GM19372 (cell line): ENCODE results near the gene PRR7.

Experiments used
- ATAC-seq: cut with Tn5 transposase; IDR thresholded peaks from one replicate; pipeline ENCODE4 v1.9.1; 2021; ENCODE audit warnings: mild to moderate bottlenecking, low read depth, moderate library complexity; ENCODE audit not compliant: unreplicated experiment

The PRR7 gene

DNA sequence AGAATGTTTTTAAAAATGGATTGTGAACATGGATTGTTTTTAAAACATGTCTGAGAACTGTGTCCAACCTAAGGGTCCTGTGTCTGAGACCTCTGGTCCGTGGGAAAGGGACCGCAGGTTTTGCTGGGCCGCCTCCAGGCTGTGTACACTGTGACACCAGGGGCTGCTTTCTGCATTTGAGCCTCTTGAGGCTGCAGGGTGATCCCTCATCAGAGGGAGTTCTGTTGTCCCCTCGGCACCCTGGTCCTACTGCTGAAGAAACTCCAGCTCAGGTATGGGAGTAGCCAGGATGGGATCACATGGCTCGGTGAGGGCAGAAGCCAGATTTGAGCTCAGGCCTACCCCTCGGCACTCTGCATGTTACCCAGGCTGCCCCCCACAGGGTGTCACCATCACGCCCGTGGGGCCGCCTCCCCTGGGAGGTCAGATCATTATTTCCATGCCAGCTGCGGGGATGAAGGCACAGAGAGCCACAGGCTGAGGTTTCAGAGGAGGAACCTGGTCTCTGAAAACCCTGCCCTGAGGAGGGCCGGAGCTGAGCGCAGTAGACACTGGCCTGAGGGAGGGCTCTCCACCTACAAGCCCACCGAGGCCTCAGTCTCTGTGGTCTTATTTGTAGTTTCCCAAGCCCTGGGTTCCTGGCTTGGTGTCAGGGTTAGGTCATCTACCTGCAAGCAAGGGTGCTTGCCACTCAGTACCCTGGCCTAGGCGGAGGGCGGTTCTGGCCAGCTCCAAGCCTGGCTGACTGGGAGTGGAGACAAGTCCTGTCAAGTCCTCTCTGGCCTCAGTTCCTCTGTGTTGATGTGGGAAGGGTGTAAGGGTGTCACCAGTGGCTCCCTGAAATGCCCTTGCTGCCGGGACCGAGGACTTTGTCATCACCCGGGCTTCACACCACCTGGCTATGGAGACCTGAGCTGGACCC lies 2.8 kb downstream of the PRR7 start:
- ATAC-seq, result no peak

DNA sequence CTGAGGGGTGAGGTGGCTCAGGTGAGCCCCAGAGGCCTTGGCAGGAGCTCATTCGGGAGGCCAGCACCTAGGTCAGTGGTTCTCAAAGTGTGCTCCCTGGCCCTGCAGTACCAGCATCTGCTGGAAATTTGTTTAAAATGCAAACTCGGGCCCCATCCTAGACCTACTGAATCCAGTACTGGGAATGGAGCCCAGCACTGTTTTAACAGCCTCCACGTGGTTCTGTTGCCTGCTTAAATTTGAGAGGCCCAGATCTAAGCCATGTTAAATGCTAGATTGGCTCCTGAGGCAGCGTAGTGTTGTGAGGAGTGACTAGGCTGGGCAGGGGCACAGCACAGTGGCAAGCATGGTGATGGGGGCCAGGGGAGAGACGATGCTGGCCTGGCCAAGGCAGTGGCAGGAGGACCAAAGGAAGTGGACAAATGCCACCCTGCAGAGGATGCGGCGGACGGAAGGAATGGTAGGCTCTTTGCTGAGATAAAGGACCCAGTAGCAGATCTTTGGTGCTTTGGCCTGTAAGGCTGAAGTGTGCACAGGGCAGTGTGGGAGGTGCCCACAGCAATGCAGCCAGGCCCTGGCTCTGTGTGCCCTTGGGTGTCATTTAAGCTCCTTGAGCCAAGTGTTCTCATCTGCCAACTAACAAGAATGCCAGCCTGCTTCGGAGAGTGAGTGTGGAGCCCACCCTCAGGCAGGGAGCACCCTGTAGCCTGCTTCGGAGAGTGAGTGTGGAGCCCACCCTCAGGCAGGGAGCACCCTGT lies 4.2 kb downstream of the PRR7 start:
- ATAC-seq, result no peak

DNA sequence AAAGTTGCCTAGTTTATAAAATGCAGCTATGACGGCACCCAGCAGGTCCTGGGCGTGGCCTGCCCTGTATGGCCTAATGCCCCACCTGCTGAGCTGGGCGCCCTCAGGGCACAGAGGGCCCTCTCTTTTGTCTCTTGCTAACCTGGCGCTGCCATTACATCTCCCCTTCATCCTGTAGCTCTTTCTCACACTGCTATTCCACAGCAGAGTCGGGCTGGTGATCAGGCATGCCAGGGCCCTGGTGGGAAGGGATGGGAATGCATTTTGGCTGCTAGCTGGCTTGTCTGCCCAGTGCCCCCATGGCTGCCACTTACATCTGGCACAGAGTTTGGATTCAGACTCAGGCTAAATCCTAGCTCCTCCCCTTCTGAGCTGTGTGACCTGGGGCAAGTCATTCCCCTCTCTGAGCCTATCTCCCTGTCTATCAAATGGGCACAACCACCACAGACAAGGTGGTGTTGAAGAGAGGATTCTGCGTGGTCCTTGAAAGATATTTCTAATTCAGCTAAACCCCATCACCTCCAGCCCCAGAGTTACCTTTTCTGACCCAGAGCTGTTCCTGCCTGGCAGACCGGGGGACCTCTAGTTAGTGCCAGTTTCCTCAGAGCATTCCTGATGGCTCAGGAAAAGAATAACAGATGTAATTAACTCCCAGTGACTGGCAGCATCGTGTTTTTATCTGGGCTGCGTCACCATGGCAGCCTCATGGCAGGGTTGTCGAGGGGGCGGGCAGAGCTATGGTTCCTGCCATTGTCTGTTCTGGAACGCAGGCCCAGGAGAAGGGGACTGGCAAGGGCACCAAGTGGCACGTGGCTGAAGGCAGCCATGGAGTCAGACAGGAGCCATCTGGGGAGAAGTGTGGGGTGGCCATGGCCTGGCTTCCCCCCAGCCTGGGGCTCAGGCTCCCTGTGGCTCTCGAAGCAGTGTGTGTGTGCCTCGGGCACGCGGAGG lies 6.3 kb downstream of the PRR7 start:
- ATAC-seq, result no peak

DNA sequence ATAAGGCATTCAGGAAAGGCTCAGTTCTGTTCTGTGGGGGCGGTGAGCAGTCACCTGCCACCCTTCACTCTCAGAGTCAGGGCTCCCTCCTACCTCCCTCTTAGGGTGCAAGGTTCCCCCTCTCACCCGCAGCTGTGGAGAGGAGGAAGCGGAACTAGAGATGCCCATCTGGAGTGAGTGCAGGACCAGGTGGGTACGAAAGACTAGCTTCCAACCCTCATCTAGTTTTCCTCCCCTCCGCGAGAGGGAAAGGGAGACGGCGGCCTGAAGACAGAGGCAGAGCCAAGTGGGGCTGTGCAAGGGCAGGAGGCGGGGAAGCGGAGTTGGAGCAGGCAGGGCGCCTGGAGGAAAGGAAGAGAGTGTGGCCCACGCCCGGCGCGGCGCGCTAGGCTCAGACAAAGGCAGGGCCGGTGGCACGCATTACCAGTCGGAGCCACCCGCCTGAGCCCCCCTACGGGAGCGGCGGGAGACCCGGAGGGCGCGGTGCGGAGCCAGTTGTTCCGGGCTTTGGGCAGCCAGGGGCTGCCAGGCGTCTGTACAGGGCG lies 7.3 kb downstream of the PRR7 start:
- ATAC-seq, result no peak

DNA sequence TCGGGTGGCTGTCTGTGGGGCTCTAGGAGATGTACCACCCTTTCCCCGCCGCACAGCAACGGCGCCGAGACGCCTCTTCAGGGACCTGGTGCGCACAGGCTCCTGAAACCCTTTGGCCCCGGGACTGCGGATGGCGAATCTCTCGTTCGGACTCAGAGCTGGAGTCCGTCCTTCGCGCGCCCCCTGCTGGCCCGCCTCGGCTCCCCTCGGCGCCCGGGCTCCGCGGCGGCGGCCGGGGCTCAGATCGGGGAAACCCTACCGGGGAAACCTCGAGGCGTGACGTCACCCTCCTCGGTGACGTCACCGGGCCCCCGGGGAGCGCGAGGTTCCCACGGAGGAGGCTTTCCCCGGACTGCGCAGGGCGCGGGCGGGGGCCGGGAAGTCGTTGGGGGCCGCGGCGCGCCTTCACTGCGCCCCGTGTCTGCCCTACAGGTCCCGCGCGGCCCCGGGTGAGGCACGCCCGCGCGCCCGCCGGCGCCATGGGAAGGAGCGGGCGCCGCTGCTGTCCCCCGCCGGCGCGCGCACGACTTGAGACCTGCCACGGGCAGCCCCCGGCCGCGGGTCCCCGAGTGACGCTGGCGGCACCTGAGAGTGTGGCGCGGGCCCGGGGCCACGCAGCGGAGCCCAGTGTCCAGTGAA lies 7.9 kb downstream of the PRR7 start:
- peak; percentile 46 for ATAC-seq

DNA sequence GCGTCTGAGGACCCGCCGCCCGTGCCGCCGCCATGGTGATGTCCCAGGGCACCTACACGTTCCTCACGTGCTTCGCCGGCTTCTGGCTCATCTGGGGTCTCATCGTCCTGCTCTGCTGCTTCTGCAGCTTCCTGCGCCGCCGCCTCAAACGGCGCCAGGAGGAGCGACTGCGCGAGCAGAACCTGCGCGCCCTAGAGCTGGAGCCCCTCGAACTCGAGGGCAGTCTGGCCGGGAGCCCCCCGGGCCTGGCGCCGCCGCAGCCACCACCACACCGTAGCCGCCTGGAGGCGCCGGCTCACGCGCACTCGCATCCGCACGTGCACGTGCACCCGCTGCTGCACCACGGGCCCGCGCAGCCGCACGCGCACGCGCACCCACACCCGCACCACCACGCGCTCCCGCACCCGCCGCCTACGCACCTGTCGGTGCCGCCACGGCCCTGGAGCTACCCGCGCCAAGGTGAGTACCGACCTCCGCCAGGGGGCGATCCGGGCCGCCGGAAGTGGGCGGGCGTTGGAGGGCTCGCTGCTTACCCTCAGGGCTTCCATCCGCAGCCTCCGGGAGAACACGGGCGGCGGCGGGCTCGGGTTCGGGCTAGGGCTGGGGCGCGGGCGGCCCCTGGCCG lies 8.5 kb downstream of the PRR7 start:
- ATAC-seq, result peak; percentile 48

DNA sequence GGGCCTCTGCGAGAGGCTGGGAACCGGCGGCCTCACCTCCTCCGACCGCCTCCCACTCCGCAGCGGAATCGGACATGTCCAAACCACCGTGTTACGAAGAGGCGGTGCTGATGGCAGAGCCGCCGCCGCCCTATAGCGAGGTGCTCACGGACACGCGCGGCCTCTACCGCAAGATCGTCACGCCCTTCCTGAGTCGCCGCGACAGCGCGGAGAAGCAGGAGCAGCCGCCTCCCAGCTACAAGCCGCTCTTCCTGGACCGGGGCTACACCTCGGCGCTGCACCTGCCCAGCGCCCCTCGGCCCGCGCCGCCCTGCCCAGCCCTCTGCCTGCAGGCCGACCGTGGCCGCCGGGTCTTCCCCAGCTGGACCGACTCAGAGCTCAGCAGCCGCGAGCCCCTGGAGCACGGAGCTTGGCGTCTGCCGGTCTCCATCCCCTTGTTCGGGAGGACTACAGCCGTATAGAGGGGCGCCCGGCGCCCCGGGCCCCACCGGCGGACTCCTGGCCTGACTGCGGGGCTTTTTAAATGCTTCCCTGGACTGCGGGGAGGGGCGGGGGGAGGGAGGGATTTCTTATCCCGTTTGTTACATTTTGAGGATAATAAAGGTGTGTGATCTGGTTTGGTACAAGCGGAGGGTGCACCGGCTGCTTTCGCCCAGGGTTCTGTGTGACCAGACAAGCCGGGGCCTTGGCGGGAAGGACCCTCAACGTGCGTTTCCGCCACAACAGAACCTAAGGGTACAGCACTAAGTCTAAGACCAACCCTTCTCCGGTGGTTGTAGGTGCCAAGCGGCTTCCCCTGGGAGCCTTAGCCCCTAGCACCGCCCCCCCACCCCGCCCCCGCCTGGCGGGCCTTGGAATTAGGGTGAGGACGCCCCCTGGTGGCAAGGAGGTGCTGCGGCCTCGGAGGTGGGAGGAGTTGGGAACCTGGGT lies 9.3 kb downstream of the PRR7 start:
- peak; percentile 11 for ATAC-seq

DNA sequence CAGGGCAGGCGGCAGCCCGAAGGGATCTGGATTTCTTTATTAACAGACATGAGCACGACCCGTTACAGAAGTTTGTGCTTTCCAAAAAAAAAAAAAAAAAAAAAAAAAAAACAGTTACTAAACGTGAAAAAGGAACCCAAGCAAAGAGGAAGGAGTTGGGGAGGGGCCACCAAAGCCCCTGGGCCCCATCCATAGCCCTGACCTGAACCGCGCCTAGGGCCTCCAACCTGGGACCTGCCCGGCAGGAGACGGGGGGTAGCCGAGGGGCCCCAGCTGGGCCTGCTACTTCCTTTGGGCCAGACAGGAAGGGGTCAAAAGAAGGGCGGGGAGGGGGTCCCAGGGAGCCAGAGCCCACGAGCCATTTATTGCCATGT lies 10.0 kb downstream of the PRR7 start:
- no peak for ATAC-seq

DNA sequence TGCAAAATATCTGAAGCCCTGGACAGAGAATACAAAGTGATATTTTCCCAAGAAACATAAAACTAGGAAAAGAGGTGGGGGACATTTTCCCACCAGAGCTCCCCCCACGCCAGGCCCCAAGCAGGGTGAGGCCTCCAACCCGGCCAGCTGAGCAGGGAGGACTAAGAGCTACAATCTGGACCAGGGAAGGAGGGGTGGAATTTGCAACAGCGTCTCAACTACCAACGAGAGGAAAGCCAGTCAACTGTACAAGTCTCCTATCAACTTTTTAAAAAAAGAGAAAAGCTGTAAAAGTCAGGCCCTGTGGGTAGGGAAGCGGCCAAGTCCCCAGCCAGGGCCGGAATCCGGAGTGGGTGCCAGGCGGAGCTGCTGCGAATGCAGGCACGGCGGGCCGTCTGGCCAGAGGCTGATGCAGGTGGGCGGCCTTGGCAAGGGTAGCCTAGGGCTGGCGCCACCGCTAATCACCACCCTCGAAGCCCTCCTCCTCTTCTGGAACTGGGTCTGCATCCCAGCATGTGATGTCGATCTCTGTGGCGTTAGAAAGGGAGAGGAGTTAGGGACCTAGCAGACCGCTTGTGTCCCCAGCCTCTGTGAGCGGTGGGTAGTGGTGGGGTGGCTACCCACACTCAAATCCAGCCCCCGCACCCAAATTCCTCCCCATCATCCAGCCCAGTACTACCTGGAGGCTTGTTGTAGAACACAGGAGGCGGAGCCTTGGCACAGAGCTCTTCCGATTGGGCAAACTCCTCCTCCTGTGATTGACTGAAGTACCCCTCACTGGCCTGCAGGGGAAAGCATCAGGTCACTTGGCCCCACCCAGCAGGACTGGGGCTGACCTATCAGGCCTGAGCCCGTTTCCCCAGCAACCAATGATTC lies 10.6 kb downstream of the PRR7 start:
- peak; percentile 41 for ATAC-seq

DNA sequence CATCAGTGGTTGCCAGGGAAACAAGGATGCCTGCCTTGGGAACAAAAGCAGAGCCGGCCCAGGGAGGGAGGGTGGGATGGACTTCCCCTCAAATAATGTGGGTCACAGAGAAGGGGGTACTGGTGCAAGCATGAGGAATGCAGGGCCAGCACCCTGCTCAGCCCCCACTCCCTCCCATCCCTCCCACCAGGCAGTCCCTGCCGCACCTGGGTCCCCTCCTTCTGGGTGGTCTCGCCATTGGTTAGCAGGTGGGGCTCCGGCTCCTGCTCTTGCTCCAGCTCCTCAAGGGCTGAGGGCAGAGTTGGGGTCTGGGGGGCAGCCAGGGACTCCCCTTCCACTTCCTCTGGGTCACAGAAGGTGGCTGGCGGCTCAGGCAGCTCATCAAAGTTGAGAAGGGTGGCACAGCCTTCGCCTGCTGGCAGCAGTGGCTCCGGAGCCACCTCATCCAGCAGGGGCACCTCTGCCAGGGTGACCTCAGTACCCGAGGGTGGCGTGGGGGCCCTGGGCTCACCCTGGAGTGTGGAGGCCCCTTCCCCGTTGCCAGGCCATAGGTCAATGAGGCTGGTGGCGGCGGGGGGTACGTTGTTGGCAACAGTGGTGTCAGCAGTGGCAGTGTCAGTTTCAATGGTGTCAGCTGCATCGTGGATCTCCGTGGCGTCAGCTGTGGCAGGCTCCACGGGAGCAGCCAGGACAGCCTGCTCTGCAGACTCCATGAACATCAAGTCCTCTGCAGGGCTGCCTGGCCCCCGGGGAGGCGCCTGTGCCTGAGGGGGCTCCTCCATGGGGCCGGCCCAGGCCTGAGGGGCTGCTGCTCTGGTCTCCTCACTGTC lies 11.5 kb downstream of the PRR7 start:
- no peak for ATAC-seq

DNA sequence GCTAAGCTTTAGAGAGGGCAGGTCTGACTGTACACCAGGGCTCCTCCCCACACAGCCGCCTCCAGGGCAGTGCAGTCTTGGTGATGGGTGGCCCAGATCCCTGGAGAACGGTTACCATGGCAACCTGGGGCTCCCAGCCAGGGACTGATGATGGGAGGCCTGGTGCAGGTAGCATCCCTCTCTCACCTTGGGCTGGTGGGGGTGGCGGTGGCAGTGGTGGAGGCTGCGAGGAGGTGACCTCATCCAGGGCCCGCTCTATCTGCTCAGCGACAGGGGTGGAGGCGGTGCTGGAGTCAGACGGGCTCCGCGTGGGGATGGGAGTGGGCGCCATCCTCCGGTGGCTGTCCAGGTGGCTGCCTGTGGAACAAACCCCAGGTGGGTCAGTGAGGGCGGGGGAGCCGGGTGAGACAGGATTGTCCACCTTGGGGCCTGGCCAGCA lies 12.3 kb downstream of the PRR7 start:
- no peak for ATAC-seq

DNA sequence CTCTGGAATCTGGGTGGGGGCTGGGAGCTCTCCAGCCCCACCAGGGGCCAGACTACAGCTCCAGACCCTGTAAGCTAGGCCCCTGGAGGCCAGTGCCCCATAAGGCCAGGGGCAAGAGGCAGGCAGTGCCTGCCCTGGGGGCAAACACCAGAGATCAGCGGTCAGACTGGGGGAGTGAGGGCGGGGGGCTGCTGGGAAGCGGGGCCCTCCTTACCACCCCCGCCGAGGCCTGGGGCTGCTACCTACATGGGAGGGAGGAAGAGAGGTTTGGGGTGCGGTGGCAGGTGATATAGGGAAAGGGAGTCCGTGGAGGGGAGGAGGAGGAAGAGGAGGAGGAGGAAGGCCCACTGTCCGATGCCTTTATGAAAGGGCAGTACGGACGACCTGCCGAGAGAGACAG lies 12.7 kb downstream of the PRR7 start:
- no peak for ATAC-seq

DNA sequence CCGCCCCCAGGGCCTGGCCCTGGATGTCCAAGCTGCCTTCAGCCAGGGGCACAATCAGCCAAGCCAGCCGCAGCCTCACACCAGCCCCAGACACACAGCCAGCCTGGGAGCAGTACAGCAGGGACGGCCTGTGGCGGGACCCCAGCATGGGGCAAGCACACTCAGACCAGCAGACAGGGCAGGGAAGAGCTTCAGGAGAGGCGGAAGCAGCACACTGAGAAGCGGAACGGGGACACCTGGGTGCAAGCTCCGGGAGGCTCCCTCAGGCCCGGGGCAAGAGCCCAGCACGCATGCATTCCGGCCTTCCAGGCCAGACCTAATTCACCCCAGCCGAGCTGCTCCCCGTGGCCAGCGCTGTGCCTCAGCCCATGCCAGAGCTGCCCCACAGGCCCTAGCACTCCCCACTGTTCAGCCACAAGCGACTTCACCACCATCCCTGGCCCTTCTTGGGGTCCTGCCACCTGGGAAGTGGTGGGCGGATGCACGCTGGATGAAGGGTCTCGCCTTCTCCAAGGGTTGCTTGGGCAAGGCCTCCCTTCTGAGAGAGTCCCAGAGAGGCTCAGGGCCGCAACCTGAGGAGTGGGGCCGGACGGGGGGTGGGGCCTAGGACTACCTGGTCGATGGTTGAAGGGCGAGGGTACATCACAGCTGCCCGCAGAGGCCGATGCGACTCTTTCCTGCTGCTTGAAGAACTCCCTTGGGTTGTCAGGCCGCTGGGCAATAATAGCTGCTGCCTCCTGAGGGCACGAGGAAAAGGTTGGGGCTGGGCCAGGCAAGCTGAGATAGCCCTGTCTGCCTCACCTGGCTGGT lies 13.4 kb downstream of the PRR7 start:
- no peak for ATAC-seq

DNA sequence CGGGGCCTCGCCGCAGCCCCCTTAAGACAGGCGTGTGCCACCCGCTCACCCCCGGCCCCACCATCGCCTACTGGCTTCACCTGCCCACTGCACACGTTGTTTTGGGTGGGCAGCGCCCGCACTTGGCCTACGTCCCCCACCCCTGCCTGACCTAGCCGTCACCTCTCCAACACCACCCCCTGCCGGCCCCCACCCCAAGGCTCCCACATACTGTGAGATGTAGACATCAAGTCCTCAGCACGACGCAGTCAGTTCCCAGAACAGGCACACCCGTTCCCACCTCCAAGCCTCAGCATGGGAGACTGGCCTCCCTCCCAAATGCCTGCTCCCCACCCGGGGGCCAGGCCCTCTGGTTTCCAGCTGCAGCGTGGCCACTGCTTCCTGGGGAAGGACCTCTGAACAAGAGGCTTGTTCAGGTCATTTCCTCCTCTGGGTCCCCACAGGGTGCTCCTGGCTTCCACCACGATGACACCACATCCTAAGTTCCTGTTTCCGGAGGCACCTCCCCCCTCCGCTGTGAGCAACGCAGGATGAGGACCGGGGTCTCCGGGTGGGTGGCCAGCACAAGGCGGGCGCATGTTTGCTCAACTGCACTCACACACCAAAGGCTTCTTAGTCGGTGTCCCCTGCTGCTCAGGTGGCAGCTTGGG lies 15.5 kb downstream of the PRR7 start:
- no peak for ATAC-seq

DNA sequence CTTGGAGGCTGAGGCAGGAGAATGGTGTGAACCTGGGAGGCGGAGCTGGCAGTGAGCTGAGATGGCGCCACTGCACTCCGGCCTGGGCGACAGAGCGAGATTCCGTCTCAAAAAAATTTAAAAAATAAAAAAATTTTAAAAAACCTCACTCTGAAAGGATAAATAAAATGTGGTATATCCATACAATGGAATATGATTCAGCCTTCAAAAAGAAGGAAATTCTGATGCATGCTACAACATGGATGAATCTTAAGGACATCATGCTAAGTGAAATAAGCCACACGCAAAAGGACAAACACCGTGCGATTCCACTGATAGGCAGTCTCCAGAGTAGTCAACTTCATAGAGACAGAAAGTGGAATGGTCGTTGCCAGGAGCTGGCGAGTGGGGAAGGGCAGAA lies 18.4 kb downstream of the PRR7 start:
- ATAC-seq, result no peak
